Measurements from ENCODE around the gene TRAPPC10.

Gene TRAPPC10

DNA sequence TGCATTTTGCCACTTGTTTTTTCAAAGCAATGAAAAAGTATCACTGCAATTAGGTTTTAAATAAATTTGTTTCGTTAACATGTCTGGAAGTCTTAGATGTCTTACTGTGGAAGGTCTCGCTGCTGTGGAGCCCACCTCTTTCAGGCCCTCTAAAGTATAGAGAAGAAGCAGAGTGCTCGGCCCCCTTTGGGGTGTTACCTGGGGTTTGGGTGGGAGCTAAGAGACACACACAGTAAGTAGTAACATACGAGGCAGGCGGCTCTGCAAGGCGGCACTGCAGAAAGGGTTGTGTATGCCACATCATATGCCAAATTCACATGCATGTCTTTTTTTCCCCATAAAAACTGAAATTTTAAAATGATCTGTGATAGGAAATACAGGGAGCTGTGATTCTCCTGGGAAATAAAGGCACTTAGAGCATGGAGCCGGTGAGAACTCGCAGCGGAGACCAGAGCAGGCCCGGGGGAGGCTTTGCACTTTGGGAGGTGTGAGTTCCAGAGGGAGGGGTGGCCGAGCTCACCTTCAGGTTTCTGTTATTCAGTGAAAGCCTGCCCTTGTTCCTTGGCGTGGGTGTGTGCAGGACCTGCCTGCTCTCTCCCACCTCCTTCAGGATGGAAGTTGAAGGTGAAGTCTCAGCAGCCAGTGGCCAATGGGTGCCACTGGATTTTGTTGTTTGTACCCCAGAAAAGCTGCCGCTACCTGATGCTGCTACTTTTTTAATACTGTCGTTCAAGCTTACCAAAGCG, 59.4 kb downstream of the TRAPPC10 start:
- DNase-seq: no peak

GRCh38 chr21:44072111-44072510, 60.0 kb downstream of the TRAPPC10 start:
- no peak for DNase-seq

- peak; percentile 43 for DNase-seq
These were observed 62.3 kb downstream of the TRAPPC10 start for GRCh38 chr21:44074315-44074958.

GRCh38 chr21:44076316-44076715, 64.2 kb downstream of the TRAPPC10 start:
- DNase-seq: no peak

- no peak for DNase-seq
These were observed 66.4 kb downstream of the TRAPPC10 start for GRCh38 chr21:44078411-44078981.

DNA sequence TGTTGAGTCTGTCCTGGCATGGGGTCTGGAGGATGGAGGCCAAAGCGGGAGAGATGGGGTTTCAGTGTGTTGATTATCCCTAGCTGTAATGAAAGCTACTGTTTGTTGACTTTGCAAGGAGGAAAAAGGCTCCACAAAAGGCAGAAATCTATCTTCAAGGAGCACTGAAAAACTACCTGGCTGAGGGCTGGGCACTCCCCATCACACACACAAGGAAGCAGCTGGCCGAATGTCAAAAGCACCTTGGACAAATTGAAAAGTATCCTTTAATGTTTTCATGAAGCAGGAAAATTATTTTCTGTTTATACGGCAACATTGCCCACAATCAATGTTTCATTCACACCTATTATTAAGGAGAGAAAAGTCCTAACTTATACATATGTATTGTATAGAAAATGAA, 67.3 kb downstream of the TRAPPC10 start:
- no peak for DNase-seq

GRCh38 chr21:44079846-44080245, 67.7 kb downstream of the TRAPPC10 start:
- no peak for DNase-seq

DNA sequence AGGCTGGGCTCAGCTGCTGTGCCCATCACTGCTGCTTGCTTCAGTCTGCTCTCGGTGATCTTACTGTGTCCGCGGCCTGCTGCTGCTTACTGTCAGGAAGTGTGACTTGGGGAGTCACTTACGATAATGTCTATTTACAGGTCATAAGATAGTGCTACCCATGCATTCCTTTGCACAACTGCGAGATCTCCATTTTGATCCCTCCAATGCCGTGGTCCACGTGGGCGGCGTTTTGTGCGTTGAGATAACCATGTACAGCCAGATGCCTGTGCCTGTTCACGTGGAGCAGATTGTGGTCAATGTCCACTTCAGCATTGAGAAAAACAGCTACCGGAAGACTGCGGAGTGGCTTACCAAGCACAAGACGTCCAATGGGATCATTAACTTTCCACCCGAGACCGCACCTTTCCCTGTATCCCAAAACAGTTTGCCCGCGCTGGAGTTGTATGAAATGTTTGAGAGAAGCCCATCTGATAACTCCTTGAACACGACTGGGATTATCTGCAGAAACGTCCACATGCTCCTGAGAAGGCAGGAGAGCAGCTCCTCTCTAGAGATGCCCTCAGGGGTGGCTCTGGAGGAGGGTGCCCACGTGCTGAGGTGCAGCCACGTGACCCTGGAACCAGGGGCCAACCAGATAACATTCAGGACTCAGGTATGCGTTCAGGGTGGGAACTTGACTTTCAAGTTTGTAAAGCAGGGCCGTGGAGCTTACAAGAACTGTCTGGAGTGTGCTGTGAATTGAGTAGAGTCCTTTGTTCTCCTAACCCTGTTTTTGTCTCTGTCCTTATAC, 70.7 kb downstream of the TRAPPC10 start:
- DNase-seq: no peak

DNA sequence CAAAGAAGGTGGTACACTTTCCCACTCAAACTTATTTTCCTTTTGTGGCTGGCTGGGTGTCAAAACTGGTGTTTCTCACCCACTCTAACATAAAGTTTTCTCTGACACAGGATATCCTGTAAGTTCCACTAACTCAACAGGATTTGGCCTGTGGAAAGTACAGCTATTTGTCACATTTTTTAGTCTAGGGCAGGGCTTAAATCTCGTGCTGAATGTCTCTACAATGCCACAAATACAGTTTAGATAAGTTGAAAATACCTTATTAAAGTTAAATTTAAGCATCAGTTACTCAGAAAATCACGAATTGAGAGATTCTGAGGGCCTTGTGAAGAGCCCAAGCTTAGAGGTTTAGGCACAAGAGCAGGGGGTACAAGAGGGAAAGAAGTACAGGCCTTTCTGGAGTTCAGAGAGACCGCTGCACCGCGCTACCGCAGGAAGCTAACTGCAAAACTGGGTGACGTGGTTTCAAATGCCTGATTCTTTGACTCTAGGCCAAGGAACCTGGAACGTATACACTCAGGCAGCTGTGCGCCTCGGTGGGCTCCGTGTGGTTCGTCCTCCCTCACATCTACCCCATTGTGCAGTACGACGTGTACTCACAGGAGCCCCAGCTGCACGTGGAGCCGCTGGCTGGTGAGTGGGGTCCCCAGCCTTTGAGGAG, 71.7 kb downstream of the TRAPPC10 start:
- peak; percentile 70 for DNase-seq

DNA sequence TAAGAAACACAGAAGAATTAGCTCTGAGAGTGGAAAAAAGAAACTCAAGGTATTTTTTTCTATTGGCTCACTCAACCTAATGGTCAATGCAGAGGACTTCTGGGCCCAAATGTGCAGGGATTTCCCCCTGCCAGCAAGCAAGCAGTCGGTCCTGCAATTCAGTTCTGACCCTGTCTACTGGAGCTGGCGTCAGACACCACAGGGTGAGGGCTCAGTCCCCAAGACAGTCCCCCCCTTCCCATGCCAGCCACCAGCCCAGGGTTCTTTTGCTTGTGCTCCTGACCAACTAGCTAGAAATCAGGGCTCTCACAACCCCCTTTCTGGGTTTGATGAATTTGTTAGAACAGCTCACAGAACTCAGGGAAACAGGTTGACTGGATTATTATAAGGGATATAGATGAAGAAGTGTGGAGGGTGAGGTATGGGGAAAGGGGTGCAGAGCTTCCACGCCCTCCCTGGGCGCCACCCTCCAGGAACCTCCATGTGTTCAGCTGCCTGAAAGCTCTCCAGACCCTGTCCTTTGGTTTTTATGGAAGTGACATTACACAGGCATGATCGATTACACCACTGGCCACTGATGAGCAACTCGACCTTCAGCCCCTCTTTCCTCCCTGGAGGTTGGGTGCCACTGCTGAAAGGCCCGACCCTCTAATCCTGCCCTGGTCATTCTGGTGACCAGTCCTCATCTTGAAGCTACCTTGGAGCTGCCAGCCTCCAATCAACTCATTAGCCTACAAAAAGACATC, 72.6 kb downstream of the TRAPPC10 start:
- DNase-seq: no peak

GRCh38 chr21:44085491-44086321, 73.6 kb downstream of the TRAPPC10 start:
- no peak for DNase-seq

GRCh38 chr21:44086636-44087425, 74.7 kb downstream of the TRAPPC10 start:
- DNase-seq: no peak

GRCh38 chr21:44087426-44088400, 75.6 kb downstream of the TRAPPC10 start:
- DNase-seq: no peak

- DNase-seq: no peak
These were observed 76.3 kb downstream of the TRAPPC10 start for GRCh38 chr21:44088401-44088780.

- DNase-seq: peak; percentile 70
These were observed 77.1 kb downstream of the TRAPPC10 start for GRCh38 chr21:44089001-44089911.

DNA sequence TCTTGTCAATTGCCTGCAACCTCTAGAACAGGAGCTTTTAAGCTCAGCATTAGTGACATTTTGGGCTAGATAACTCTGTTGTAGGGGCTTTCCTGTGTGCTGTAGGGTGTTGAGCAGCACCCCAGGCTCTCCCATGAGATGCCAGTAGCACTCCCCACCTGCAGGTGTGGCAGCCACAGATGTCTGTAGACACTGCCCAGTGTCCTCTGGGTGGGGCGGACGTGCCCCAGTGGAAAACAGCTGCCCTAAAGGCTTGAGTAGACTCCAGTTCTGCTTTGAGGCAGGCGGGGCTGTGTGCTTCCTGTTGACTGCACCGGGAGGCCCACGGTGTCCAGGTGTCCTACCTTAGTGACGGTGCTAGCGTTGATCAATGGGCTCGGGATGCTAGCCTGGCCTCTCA, 78.2 kb downstream of the TRAPPC10 start:
- peak; percentile 41 for DNase-seq

- DNase-seq: no peak
These were observed 80.1 kb downstream of the TRAPPC10 start for GRCh38 chr21:44092211-44092610.

GRCh38 chr21:44093761-44094160, 81.7 kb downstream of the TRAPPC10 start:
- no peak for DNase-seq
